Kidney epithelial cell (primary cell): ENCODE measurements around the gene FRS3. TPM values are rescaled to one million over a fixed set of nuclear protein-coding genes. Genes with fewer than 3 reads are reported as not detected.

ENCODE experiments used
- DNase-seq: peaks from one replicate; pipeline ENCODE4 v3.0.0-alpha.2; 2010; ENCODE audit warnings: low read depth
- H3K27me3 ChIP-seq: 2 replicates; pipeline ENCODE4 v1.6.0; 2011; ENCODE audit warnings: low read length; ENCODE audit not compliant: control insufficient read depth, insufficient read depth
- H3K36me3 ChIP-seq: 2 replicates; pipeline ENCODE4 v1.5.1; 2011; ENCODE audit warnings: low read length; ENCODE audit not compliant: control insufficient read depth, insufficient read depth
- H3K4me3 ChIP-seq: 2 replicates; pipeline ENCODE4 v1.5.1; 2011; ENCODE audit warnings: low read depth, mild to moderate bottlenecking, control low read depth, low read length
- CTCF ChIP-seq: IDR thresholded peaks from 2 replicates; pipeline ENCODE4 v1.5.1; 2011; ENCODE audit warnings: mild to moderate bottlenecking, moderate library complexity, low read length, control low read depth, inconsistent platforms; ENCODE audit not compliant: insufficient read depth, poor library complexity, severe bottlenecking
- total RNA-seq: library from RNA; depleted of rRNA; stranded (reverse); fragments of >200 nt; gene quantifications from 2 replicates; pipeline ENCODE4 v1.2.3, GENCODE V29; 2015

The FRS3 gene
- total RNA-seq, 1 donor from 2014 or later: 2.1 TPM

GRCh38 chr6:41775293-41775882, 4.3 kb downstream of the FRS3 start:
- Histone ChIP-seq H3K27me3 (no peaks in the 10 kb centered on the region), H3K36me3 (no peaks in the 10 kb centered on the region), H3K4me3 (no peak overlapping the region)
- DNase-seq: no peak
- TF ChIP-seq CTCF: no peak

GRCh38 chr6:41774841-41775240, 4.9 kb downstream of the FRS3 start:
- Histone ChIP-seq H3K27me3 (no peaks in the 10 kb centered on the region), H3K4me3 (no peak overlapping the region), H3K36me3 (no peaks in the 10 kb centered on the region)
- no peak for TF ChIP-seq CTCF
- no peak for DNase-seq

GRCh38 chr6:41771058-41771983, 8.4 kb downstream of the FRS3 start:
- H3K4me3 ChIP-seq: no peak overlapping the region
- no peaks in the 10 kb centered on the region for H3K27me3 ChIP-seq
- no peak for TF ChIP-seq CTCF
- no peak for DNase-seq
- no peaks in the 10 kb centered on the region for H3K36me3 ChIP-seq

GRCh38 chr6:41770381-41771057, 9.2 kb downstream of the FRS3 start:
- Histone ChIP-seq H3K27me3 (no peaks in the 10 kb centered on the region), H3K36me3 (no peaks in the 10 kb centered on the region), H3K4me3 (no peak overlapping the region)
- no peak for DNase-seq
- TF ChIP-seq CTCF: no peak

DNA sequence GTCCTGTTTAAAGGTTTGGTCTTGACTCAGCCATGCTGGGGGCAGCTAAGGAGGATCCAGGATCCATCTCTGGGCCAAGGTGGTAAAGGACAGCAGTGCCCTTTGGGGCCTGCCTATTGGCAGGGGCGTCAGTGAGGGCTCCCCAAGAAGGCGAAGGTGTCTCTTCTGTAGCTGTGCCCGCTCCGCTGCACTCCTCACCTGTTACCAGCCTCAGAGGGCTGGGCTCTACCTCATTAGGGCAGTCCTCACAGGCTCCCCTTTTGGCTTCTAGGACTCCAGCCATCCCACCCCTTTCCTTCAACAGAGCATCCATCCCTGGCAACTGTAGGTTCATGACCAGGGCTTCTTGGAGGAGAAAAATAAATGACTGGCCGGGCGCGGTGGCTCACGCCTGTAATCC, 10.3 kb downstream of the FRS3 start:
- Histone ChIP-seq H3K4me3 (no peak overlapping the region), H3K36me3 (no peaks in the 10 kb centered on the region), H3K27me3 (no peaks in the 10 kb centered on the region)
- TF ChIP-seq CTCF: no peak
- no peak for DNase-seq
